Tibial nerve (tissue), 3 donors: ENCODE results near the gene PKHD1.

Experiments used
- POLR2A ChIP-seq, 2 donors: fragments of 450-650 bp; IDR thresholded peaks; one replicate each; pipeline ENCODE4 v1.6.1; 2017; ENCODE audit warnings: antibody characterized with exemption in 2 of 2, mild to moderate bottlenecking in 2 of 2, moderate library complexity in 2 of 2
- TF ChIP-seq, protein P1 (sequence below), 5 experiments: fragments of 200-600 bp in 3 of 5; fragments of 450-650 bp in 2 of 5; sonication (generic) in 3 of 5; IDR thresholded peaks; one replicate each; pipeline ENCODE4 v1.5.1; 2016 to 2019; ENCODE audit warnings: antibody characterized with exemption in 5 of 5, mild to moderate bottlenecking in 3 of 5, moderate library complexity in 2 of 5

DNA sequence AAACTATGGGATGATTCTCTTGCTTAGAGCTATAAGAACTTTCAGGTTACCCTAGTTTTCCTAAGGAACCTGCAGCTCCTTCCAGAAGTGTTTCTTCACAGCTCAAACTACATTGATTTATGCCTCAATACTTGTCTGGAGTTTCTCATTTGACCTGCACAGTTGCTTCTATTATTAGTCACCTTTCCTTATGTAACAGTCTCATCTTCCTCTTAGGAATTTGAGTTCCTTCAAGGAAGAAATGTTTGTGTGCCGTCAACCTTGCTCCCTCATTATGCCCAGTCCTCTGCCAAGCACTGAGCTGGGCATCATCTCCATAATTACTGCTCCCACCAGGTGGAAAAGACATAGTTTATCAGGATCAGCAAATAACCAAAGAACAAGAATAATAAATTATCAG lies 466.4 kb downstream of the PKHD1 start:
- TF ChIP-seq, protein P1, sequence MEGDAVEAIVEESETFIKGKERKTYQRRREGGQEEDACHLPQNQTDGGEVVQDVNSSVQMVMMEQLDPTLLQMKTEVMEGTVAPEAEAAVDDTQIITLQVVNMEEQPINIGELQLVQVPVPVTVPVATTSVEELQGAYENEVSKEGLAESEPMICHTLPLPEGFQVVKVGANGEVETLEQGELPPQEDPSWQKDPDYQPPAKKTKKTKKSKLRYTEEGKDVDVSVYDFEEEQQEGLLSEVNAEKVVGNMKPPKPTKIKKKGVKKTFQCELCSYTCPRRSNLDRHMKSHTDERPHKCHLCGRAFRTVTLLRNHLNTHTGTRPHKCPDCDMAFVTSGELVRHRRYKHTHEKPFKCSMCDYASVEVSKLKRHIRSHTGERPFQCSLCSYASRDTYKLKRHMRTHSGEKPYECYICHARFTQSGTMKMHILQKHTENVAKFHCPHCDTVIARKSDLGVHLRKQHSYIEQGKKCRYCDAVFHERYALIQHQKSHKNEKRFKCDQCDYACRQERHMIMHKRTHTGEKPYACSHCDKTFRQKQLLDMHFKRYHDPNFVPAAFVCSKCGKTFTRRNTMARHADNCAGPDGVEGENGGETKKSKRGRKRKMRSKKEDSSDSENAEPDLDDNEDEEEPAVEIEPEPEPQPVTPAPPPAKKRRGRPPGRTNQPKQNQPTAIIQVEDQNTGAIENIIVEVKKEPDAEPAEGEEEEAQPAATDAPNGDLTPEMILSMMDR (IDR thresholded peaks at IDR 0.05): no peak
- no peak for TF ChIP-seq POLR2A (IDR thresholded peaks at IDR 0.05)
